GM12892 (cell line): ENCODE data around the gene ARID3A.

Source experiments
- DNase-seq: peaks from one replicate; pipeline ENCODE4 v3.0.0; 2011; ENCODE audit not compliant: insufficient read length
- FAIRE-seq: peaks from 2 replicates; lab custom pipeline; 2011; peaks lifted over from hg19 to GRCh38; lab: Jason Lieb, UNC
- POLR2A ChIP-seq: IDR thresholded peaks from 2 replicates; pipeline ENCODE4 v1.6.1; 2011; ENCODE audit warnings: low read depth, low read length, control low read depth
- POLR2AphosphoS5 ChIP-seq: IDR thresholded peaks from 2 replicates; pipeline ENCODE4 v1.6.1; 2011; ENCODE audit warnings: low read depth, low read length, control low read depth
- TAF1 ChIP-seq: IDR thresholded peaks from 2 replicates; pipeline ENCODE4 v1.6.1; 2011; ENCODE audit warnings: low read depth, mild to moderate bottlenecking, control low read depth, low read length, borderline replicate concordance

Gene ARID3A

GRCh38 chr19:1001538-1002166 lies 75.8 kb downstream of the ARID3A start:
- DNase-seq (peak; percentile 87), FAIRE-seq (peak; percentile 77)
- TF ChIP-seq TAF1 (no peak), POLR2A (no peak), POLR2AphosphoS5 (no peak)

GRCh38 chr19:1002600-1002999 lies 76.8 kb downstream of the ARID3A start:
- TF ChIP-seq POLR2AphosphoS5 (no peak), TAF1 (no peak), POLR2A (no peak)
- FAIRE-seq (no peak), DNase-seq (no peak)

GRCh38 chr19:1003283-1003682 lies 77.4 kb downstream of the ARID3A start:
- no peak for FAIRE-seq
- no peak for DNase-seq
- TF ChIP-seq TAF1, result no peak
- TF ChIP-seq POLR2AphosphoS5, result no peak
- no peak for TF ChIP-seq POLR2A

- FAIRE-seq (no peak), DNase-seq (no peak)
- TF ChIP-seq TAF1 (no peak), POLR2A (no peak)
These were observed 78.5 kb downstream of the ARID3A start for GRCh38 chr19:1004204-1004802.

GRCh38 chr19:1004803-1005664 lies 79.2 kb downstream of the ARID3A start:
- DNase-seq, result no peak
- no peak for FAIRE-seq
- TF ChIP-seq POLR2AphosphoS5, result no peak
- TF ChIP-seq TAF1, result no peak

- DNase-seq (no peak), FAIRE-seq (no peak)
- no peak for TF ChIP-seq POLR2A
- TF ChIP-seq TAF1, result no peak
- TF ChIP-seq POLR2AphosphoS5, result no peak
These were observed 81.0 kb downstream of the ARID3A start for GRCh38 chr19:1006711-1007398.

- no peak for DNase-seq
- no peak for FAIRE-seq
- no peak for TF ChIP-seq POLR2A
- no peak for TF ChIP-seq POLR2AphosphoS5
These were observed 81.8 kb downstream of the ARID3A start for GRCh38 chr19:1007399-1008251.

GRCh38 chr19:1008268-1009040 lies 82.6 kb downstream of the ARID3A start:
- FAIRE-seq (no peak), DNase-seq (no peak)
- TF ChIP-seq TAF1 (no peak), POLR2AphosphoS5 (no peak), POLR2A (no peak)

- TF ChIP-seq POLR2A (no peak), POLR2AphosphoS5 (no peak), TAF1 (no peak)
- no peak for DNase-seq
These were observed 83.5 kb downstream of the ARID3A start for GRCh38 chr19:1009041-1009980.

More at GRCh38 chr19:1009041-1009980, 83.5 kb downstream of the ARID3A start:
- FAIRE-seq, result no peak
